Measurements from ENCODE around the gene CAMKMT.

GRCh38 chr2:44602446-44602845 lies 240.7 kb downstream of the CAMKMT start:
- TF ChIP-seq CTCF (IDR thresholded peaks at IDR 0.05): no peak
- TF ChIP-seq POLR2AphosphoS5 (IDR thresholded peaks at IDR 0.05): no peak
